Measurements from ENCODE around the gene SOX5.

SOX5 gene

DNA sequence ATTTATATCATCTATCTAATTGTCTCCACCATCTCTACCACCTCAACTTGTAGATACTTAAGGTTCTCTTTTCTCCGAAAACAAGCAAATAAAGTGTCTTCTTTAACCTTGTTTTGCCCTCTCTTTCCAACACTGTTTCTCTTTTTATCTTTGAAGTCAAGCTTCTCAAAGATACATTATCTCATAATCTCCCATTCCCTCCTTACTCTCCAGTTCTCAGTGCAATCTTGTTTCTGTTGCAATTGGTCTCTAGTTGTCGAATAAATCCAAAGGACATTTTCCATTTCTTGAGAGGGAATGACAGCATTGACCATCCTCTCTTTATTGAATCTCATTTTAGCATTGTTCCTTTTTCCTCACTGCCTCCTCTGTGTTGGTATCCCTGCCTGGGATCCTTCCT, 383.3 kb downstream of the SOX5 start:
- 0 out of 2 replicates have a peak, but pooled peaks cover 4% of the 10 kb centered on the region for H3K36me3 ChIP-seq (ENCODE audit: insufficient read depth, low read length)
- no peak overlapping the region for H3K4me3 ChIP-seq (ENCODE audit: low read length)
- no peaks in the 10 kb centered on the region for H3K9me3 ChIP-seq (ENCODE audit: insufficient read depth, low read depth, low read length)
- 43% methylated on average over 2 of the region's 2 CpGs for WGBS
- H3K27me3 ChIP-seq (ENCODE audit: insufficient read depth, low read length): no peaks in the 10 kb centered on the region
- no peak overlapping the region for H3K27ac ChIP-seq (ENCODE audit: low read depth, low read length)
- peaks cover 3% of the 10 kb centered on the region for H3K4me1 ChIP-seq (ENCODE audit: insufficient read depth, low read length)
- no peak overlapping the region for H3K9ac ChIP-seq (ENCODE audit: low read depth, low read length)

DNA sequence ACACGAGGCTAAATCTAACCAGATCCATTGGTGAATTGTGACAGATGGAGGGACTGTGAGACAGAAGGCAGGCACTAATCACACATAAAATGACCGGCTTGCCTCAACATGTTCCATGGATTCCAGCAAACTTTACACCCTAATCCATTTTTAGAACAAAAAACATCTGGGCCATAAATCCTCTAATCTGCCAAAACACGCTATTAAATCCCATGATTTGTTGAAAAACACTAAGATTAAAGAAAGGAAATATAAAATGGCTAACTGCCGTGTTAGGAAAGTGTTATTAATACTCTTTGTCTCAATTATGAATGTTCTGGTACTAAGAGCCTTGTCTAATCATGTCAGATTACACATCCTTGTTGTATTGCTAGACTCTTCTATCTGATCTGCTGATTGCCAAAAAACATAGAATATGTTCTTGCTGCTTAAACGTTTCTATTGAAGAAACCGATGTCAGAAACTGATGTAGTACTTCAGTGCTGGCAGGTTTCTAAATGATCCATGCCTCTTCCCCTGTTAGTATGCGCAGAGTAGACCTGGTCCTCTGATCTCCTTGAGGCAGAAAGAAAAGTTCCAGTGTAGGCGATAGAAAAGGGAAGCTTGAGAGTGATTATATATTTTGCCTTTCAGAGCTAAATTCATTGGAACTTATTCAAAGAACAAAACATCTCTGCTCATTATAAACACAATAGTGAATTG, 384.9 kb downstream of the SOX5 start:
- 93% methylated on average over 7 of the region's 8 CpGs for WGBS
- no peaks in the 10 kb centered on the region for H3K27me3 ChIP-seq (ENCODE audit: insufficient read depth, low read length)
- H3K9ac ChIP-seq (ENCODE audit: low read depth, low read length): no peak overlapping the region
- no peak overlapping the region for H3K4me3 ChIP-seq (ENCODE audit: low read length)
- H3K27ac ChIP-seq (ENCODE audit: low read depth, low read length): no peak overlapping the region
- H3K36me3 ChIP-seq (ENCODE audit: insufficient read depth, low read length): 0 out of 2 replicates have a peak, but pooled peaks cover 3% of the 10 kb centered on the region
- no peaks in the 10 kb centered on the region for H3K9me3 ChIP-seq (ENCODE audit: insufficient read depth, low read depth, low read length)
- H3K4me1 ChIP-seq (ENCODE audit: insufficient read depth, low read length): peaks cover 3% of the 10 kb centered on the region

- H3K9ac ChIP-seq (ENCODE audit: low read depth, low read length): no peak overlapping the region
- no peaks in the 10 kb centered on the region for H3K27me3 ChIP-seq (ENCODE audit: insufficient read depth, low read length)
- H3K4me1 ChIP-seq (ENCODE audit: insufficient read depth, low read length): peaks cover 3% of the 10 kb centered on the region
- 81% methylated on average over 12 of the region's 12 CpGs for whole genome bisulfite sequencing
- no peaks in the 10 kb centered on the region for H3K36me3 ChIP-seq (ENCODE audit: insufficient read depth, low read length)
- H3K9me3 ChIP-seq (ENCODE audit: insufficient read depth, low read depth, low read length): no peaks in the 10 kb centered on the region
- H3K4me3 ChIP-seq (ENCODE audit: low read length): no peak overlapping the region
- no peak overlapping the region for H3K27ac ChIP-seq (ENCODE audit: low read depth, low read length)
Observed at GRCh38 chr12:23561364-23562345, 387.8 kb downstream of the SOX5 start.

DNA sequence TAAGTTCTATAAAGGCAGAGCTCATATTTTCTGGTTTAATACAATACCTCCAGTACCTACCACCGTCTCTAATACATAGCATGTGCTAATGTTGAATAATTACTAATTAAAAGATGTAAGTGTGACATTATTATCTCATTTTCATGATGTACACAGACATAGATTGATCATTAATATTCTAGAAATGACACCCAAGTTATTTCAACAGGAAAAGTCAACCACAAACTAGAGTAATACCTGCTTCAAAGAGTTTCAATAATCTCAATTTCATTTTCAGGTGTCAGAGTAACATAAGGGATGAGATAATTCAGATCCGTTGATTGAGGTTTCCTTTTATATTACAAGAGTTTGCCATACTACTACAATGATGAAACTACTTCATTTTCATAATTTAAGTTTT, 388.9 kb downstream of the SOX5 start:
- Histone ChIP-seq H3K4me1 (ENCODE audit: insufficient read depth, low read length) (peaks cover 3% of the 10 kb centered on the region), H3K9me3 (ENCODE audit: insufficient read depth, low read depth, low read length) (no peaks in the 10 kb centered on the region), H3K27ac (ENCODE audit: low read depth, low read length) (no peak overlapping the region), H3K27me3 (ENCODE audit: insufficient read depth, low read length) (no peaks in the 10 kb centered on the region), H3K9ac (ENCODE audit: low read depth, low read length) (no peak overlapping the region), H3K36me3 (ENCODE audit: insufficient read depth, low read length) (no peaks in the 10 kb centered on the region), H3K4me3 (ENCODE audit: low read length) (no peak overlapping the region)
- no CpG with 5 or more reads among the region's 2 CpGs for WGBS

- H3K9ac ChIP-seq (ENCODE audit: low read depth, low read length): no peak overlapping the region
- 75% methylated on average over 1 of the region's 2 CpGs for WGBS
Observed at GRCh38 chr12:23559268-23559753, 390.2 kb downstream of the SOX5 start.

DNA sequence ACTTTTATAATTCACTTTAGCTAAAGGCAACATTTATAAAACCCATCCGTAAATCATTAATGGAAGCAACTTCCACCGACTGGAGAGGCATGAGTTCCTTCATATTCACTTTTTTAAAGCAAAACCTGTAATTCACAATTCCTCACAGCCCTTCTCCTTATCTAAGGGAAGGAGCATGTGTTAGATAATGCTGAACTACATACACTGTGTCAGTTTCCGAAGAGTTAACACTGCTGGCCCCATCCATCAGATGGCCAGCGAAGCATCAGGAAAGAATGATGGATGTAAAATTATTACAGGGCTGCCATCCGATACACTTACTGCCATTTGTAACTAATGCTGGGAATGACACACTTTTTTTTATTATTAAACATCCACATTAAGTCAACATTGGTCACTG, 392.8 kb downstream of the SOX5 start:
- no peaks in the 10 kb centered on the region for H3K27me3 ChIP-seq (ENCODE audit: insufficient read depth, low read length)
- no peaks in the 10 kb centered on the region for H3K36me3 ChIP-seq (ENCODE audit: insufficient read depth, low read length)
- no peak overlapping the region for H3K4me3 ChIP-seq (ENCODE audit: low read length)
- 86% methylated on average over 5 of the region's 5 CpGs for WGBS
- H3K4me1 ChIP-seq (ENCODE audit: insufficient read depth, low read length): peaks cover 2% of the 10 kb centered on the region
- H3K9ac ChIP-seq (ENCODE audit: low read depth, low read length): no peak overlapping the region
- no peaks in the 10 kb centered on the region for H3K9me3 ChIP-seq (ENCODE audit: insufficient read depth, low read depth, low read length)
- no peak overlapping the region for H3K27ac ChIP-seq (ENCODE audit: low read depth, low read length)

More at GRCh38 chr12:23559268-23559753, 390.2 kb downstream of the SOX5 start:
- peaks cover 3% of the 10 kb centered on the region for H3K4me1 ChIP-seq (ENCODE audit: insufficient read depth, low read length)
- no peaks in the 10 kb centered on the region for H3K27me3 ChIP-seq (ENCODE audit: insufficient read depth, low read length)
- no peaks in the 10 kb centered on the region for H3K36me3 ChIP-seq (ENCODE audit: insufficient read depth, low read length)
- no peak overlapping the region for H3K4me3 ChIP-seq (ENCODE audit: low read length)
- no peaks in the 10 kb centered on the region for H3K9me3 ChIP-seq (ENCODE audit: insufficient read depth, low read depth, low read length)
- no peak overlapping the region for H3K27ac ChIP-seq (ENCODE audit: low read depth, low read length)

- no peaks in the 10 kb centered on the region for H3K4me1 ChIP-seq (ENCODE audit: insufficient read depth, low read length)
- H3K36me3 ChIP-seq (ENCODE audit: insufficient read depth, low read length): no peaks in the 10 kb centered on the region
- H3K4me3 ChIP-seq (ENCODE audit: low read length): no peak overlapping the region
- H3K9ac ChIP-seq (ENCODE audit: low read depth, low read length): no peak overlapping the region
- H3K9me3 ChIP-seq (ENCODE audit: insufficient read depth, low read depth, low read length): no peaks in the 10 kb centered on the region
- 84% methylated on average over 2 of the region's 2 CpGs for WGBS
- H3K27me3 ChIP-seq (ENCODE audit: insufficient read depth, low read length): no peaks in the 10 kb centered on the region
- H3K27ac ChIP-seq (ENCODE audit: low read depth, low read length): no peak overlapping the region
Observed at GRCh38 chr12:23555825-23556207, 393.7 kb downstream of the SOX5 start.

DNA sequence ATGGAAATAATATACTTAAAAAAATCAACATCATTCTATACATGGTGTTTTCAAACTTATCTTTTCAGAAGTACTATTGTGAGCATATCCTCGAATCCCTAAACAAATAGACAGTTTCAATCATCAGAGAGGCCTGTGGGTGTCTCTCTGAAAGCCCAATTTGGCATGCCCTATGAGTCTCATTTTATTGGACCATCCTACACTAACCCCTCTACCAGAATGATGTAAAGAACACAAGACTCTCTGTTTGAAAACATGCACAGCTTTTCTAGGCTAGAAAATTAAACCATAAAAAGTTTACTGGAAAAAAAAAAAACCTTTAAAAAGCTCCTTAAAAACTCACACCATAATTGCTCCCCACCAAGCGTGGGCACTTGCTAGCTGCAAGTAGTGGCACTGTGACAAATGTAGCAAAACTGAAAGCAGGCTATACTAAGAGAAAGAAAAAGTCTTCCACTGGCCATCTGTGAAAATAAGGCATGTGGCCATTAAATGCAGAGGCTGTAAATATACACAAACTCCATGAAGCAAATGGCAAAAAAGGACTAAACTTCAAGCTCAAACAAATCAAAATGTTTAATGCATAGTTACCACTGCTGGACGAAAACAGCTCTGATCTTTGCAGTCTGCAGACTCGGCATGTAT, 394.2 kb downstream of the SOX5 start:
- no peak overlapping the region for H3K4me3 ChIP-seq (ENCODE audit: low read length)
- H3K9me3 ChIP-seq (ENCODE audit: insufficient read depth, low read depth, low read length): no peaks in the 10 kb centered on the region
- no peak overlapping the region for H3K9ac ChIP-seq (ENCODE audit: low read depth, low read length)
- H3K4me1 ChIP-seq (ENCODE audit: insufficient read depth, low read length): no peaks in the 10 kb centered on the region
- H3K27ac ChIP-seq (ENCODE audit: low read depth, low read length): no peak overlapping the region
- 89% methylated on average over 3 of the region's 4 CpGs for WGBS
- no peaks in the 10 kb centered on the region for H3K36me3 ChIP-seq (ENCODE audit: insufficient read depth, low read length)
- H3K27me3 ChIP-seq (ENCODE audit: insufficient read depth, low read length): no peaks in the 10 kb centered on the region

DNA sequence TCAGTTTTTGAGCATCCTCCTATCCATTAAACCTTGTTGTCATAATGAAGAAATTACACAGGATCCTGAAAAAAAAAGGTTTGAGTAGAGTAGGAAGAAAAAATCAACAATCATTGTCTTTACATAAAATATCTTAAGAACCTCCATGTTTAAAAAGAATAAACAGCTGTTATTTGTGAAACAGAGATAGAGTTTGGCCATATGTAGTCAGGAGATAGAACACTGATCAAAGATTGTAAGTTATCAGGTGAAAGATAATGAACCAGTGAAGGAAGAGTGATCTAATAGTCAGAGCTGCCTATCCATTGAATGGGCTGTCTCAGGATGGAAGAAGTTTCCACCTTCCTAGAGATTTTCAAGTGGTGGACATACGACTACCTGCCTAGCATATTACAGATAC, 397.1 kb downstream of the SOX5 start:
- WGBS: 95% methylated on average over 1 of the region's 1 CpG
- H3K9ac ChIP-seq (ENCODE audit: low read depth, low read length): no peak overlapping the region

GRCh38 chr12:23550753-23551152, 398.7 kb downstream of the SOX5 start:
- no peaks in the 10 kb centered on the region for H3K36me3 ChIP-seq (ENCODE audit: insufficient read depth, low read length)
- H3K27me3 ChIP-seq (ENCODE audit: insufficient read depth, low read length): no peaks in the 10 kb centered on the region
- no peak overlapping the region for H3K9ac ChIP-seq (ENCODE audit: low read depth, low read length)
- no peaks in the 10 kb centered on the region for H3K4me1 ChIP-seq (ENCODE audit: insufficient read depth, low read length)
- H3K9me3 ChIP-seq (ENCODE audit: insufficient read depth, low read depth, low read length): no peaks in the 10 kb centered on the region
- H3K4me3 ChIP-seq (ENCODE audit: low read length): no peak overlapping the region
- H3K27ac ChIP-seq (ENCODE audit: low read depth, low read length): no peak overlapping the region
- 95% methylated on average over 2 of the region's 2 CpGs for WGBS

More for the DNA sequence above, 397.1 kb downstream of the SOX5 start:
- Histone ChIP-seq H3K4me1 (ENCODE audit: insufficient read depth, low read length) (no peaks in the 10 kb centered on the region), H3K4me3 (ENCODE audit: low read length) (no peak overlapping the region), H3K9me3 (ENCODE audit: insufficient read depth, low read depth, low read length) (no peaks in the 10 kb centered on the region), H3K27ac (ENCODE audit: low read depth, low read length) (no peak overlapping the region), H3K27me3 (ENCODE audit: insufficient read depth, low read length) (no peaks in the 10 kb centered on the region), H3K36me3 (ENCODE audit: insufficient read depth, low read length) (no peaks in the 10 kb centered on the region)

DNA sequence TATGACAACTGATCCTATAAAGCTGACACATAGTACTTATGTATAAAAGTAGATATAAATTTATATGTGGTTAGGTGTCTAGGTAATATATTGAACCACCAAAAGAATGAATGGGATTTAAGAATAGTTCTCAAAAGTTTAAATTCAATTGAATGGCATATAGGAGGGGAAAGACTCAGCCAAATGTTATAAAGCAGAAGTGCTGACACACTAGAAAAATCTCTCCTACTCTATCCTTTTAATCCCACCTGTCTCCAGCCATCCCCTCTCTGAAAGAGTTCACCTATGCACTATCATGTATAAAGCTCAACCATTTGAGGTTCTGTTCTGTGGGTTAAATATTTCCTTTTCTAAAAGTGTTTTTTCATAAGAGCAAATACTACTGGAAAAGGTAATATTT, 400.7 kb downstream of the SOX5 start:
- H3K9me3 ChIP-seq (ENCODE audit: insufficient read depth, low read depth, low read length): no peaks in the 10 kb centered on the region
- H3K9ac ChIP-seq (ENCODE audit: low read depth, low read length): no peak overlapping the region
- H3K36me3 ChIP-seq (ENCODE audit: insufficient read depth, low read length): no peaks in the 10 kb centered on the region
- H3K27ac ChIP-seq (ENCODE audit: low read depth, low read length): no peak overlapping the region
- H3K4me1 ChIP-seq (ENCODE audit: insufficient read depth, low read length): no peaks in the 10 kb centered on the region
- no peaks in the 10 kb centered on the region for H3K27me3 ChIP-seq (ENCODE audit: insufficient read depth, low read length)
- H3K4me3 ChIP-seq (ENCODE audit: low read length): no peak overlapping the region
